Uterus (tissue), 4 donors: Measurements from ENCODE around the gene ARHGEF16. TPM values are rescaled to one million over a fixed set of nuclear protein-coding genes. Genes with fewer than 3 reads are reported as not detected.

Source experiments
- DNase-seq, 2 donors: peaks; one replicate each; pipeline ENCODE4 v3.0.0-alpha.2; 2019 to 2020
- H3K27ac ChIP-seq, 2 donors: fragments of 200-600 bp; sonication (generic); 1 replicate in 1 of 2; 2 replicates in 1 of 2; pipeline ENCODE4 v1.5.1; 2016 to 2018
- H3K27me3 ChIP-seq, 2 donors: fragments of 200-600 bp; sonication (generic); one replicate each; pipeline ENCODE4 v1.5.1; 2018 to 2019; ENCODE audit warnings: control low read depth in 1 of 2
- H3K36me3 ChIP-seq, 2 donors: fragments of 200-600 bp; sonication (generic); one replicate each; pipeline ENCODE4 v1.5.1; 2019; ENCODE audit warnings: control low read depth in 1 of 2
- H3K4me1 ChIP-seq, 2 donors: fragments of 200-600 bp; sonication (generic); one replicate each; pipeline ENCODE4 v1.5.1; 2018 to 2019; ENCODE audit warnings: control low read depth in 1 of 2
- H3K4me3 ChIP-seq, 2 donors: fragments of 200-600 bp; sonication (generic); 1 replicate in 1 of 2; 2 replicates in 1 of 2; pipeline ENCODE4 v1.5.1; 2018 to 2019; ENCODE audit warnings: mild to moderate bottlenecking in 1 of 2
- H3K9me3 ChIP-seq, 2 donors: fragments of 200-600 bp; sonication (generic); one replicate each; pipeline ENCODE4 v1.5.1; 2019; ENCODE audit warnings: control low read depth in 1 of 2
- POLR2A ChIP-seq, 2 donors: fragments of 450-650 bp; IDR thresholded peaks; one replicate each; pipeline ENCODE4 v1.6.1; 2016; ENCODE audit warnings: antibody characterized with exemption in 2 of 2, mild to moderate bottlenecking in 1 of 2, moderate library complexity in 1 of 2
- intact Hi-C: fragments of 100-400 bp; cut with DNase I; formaldehyde crosslinking; loops from one replicate; pipeline ENCODE4 v1.15.1; 2023; ENCODE audit warnings: low total_unique reads
- total RNA-seq, 4 donors: library from RNA; depleted of rRNA in 3 of 4; stranded (reverse); fragments of >200 nt in 3 of 4; gene quantifications; one replicate each; pipeline versions ENCODE4 v1.1.0 to v1.2.4, GENCODE V29; 2014 to 2023
- TF ChIP-seq, protein P1 (sequence below), 4 experiments: fragments of 200-600 bp in 2 of 4; fragments of 450-650 bp in 2 of 4; sonication (generic) in 2 of 4; IDR thresholded peaks; one replicate each; pipeline ENCODE4 v1.5.1; 2016 to 2019; ENCODE audit warnings: antibody characterized with exemption in 4 of 4, mild to moderate bottlenecking in 2 of 4, moderate library complexity in 1 of 4
- donor health status: DM: yes; HTN: yes; CAD: no.

ARHGEF16 gene
- total RNA-seq, 4 donors from 2014 or later, result 0.29 to 2.3 (median 1.2) TPM; not detected in 1

DNA sequence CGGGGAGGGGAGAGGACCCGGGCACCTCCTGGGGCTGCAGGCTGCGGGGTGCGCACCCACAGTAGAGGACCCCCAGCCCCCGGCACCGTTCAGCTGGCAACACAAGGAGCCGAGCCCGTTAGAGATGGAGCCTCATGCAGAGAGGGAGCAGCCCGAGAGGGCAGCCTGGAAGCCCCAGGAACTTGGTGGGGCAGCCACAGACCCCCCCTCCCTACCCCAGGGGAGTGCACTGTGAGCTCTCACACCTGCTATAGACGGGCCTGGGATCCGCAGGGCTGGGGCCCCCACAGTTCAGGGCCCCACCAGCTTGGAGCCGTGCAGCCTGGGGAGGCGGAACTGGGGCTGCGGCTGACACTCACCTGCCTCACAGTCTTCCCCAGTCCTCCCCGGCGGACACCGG lies 47.0 kb downstream of the ARHGEF16 start:
- Histone ChIP-seq H3K9me3 (no peaks in the 10 kb centered on the region), H3K27me3 (no peaks in the 10 kb centered on the region), H3K4me3 (no peak overlapping the region), H3K4me1 (no peaks in the 10 kb centered on the region), H3K36me3 (no peaks in the 10 kb centered on the region), H3K27ac (no peak overlapping the region)
- intact Hi-C loops, result no loop called here
- no peak for DNase-seq
- TF ChIP-seq, protein P1, sequence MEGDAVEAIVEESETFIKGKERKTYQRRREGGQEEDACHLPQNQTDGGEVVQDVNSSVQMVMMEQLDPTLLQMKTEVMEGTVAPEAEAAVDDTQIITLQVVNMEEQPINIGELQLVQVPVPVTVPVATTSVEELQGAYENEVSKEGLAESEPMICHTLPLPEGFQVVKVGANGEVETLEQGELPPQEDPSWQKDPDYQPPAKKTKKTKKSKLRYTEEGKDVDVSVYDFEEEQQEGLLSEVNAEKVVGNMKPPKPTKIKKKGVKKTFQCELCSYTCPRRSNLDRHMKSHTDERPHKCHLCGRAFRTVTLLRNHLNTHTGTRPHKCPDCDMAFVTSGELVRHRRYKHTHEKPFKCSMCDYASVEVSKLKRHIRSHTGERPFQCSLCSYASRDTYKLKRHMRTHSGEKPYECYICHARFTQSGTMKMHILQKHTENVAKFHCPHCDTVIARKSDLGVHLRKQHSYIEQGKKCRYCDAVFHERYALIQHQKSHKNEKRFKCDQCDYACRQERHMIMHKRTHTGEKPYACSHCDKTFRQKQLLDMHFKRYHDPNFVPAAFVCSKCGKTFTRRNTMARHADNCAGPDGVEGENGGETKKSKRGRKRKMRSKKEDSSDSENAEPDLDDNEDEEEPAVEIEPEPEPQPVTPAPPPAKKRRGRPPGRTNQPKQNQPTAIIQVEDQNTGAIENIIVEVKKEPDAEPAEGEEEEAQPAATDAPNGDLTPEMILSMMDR (IDR thresholded peaks at IDR 0.05), result no peak
- no peak for TF ChIP-seq POLR2A (IDR thresholded peaks at IDR 0.05)

DNA sequence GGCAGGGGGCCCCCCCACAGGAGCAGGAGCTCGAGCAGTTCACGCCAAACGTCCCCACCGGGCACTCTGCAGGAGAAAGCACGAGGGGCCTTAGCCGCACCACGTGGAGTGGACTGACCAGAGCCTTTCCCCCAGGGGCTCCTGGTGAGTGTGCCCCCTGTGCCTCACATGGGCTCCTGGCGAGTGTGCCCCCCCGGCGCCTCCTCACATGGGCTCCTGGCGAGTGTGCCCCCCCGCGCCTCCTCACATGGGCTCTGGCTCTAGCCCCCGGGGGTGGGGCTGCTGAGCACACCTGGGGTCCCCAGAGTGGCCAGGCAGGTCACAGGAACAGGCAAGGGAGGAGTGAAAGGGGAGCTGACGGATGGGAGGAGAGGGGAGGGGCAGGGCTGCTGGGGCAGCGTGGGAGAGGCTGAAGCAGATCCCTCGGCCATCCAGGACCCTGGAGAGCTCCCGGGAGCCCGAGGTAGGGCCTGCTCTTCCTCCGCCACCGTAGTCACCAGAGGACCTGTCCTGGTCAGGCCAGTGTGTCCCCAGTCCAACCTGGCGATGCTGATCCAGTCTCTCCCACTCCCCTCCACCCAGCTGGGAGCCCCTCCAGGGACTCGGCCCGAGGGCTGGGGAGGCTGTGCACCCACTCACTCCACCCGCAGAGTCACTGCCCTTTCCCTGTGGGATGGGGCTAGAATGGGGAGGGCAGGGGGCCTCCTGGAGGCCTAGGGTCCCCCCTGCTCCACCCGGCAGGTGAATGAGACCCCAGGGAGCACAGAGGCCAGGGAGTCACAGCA lies 47.6 kb downstream of the ARHGEF16 start:
- TF ChIP-seq, protein P1 (IDR thresholded peaks at IDR 0.05), result no peak
- TF ChIP-seq POLR2A (IDR thresholded peaks at IDR 0.05), result no peak
- DNase-seq, result peak in 1 of 2 donors; percentile 47
- H3K27ac ChIP-seq, result no peak overlapping the region
- intact Hi-C loops, result no loop called here
- H3K4me3 ChIP-seq, result no peak overlapping the region
- H3K27me3 ChIP-seq, result no peaks in the 10 kb centered on the region
- H3K9me3 ChIP-seq, result no peaks in the 10 kb centered on the region
- H3K36me3 ChIP-seq, result no peaks in the 10 kb centered on the region
- H3K4me1 ChIP-seq, result no peaks in the 10 kb centered on the region

DNA sequence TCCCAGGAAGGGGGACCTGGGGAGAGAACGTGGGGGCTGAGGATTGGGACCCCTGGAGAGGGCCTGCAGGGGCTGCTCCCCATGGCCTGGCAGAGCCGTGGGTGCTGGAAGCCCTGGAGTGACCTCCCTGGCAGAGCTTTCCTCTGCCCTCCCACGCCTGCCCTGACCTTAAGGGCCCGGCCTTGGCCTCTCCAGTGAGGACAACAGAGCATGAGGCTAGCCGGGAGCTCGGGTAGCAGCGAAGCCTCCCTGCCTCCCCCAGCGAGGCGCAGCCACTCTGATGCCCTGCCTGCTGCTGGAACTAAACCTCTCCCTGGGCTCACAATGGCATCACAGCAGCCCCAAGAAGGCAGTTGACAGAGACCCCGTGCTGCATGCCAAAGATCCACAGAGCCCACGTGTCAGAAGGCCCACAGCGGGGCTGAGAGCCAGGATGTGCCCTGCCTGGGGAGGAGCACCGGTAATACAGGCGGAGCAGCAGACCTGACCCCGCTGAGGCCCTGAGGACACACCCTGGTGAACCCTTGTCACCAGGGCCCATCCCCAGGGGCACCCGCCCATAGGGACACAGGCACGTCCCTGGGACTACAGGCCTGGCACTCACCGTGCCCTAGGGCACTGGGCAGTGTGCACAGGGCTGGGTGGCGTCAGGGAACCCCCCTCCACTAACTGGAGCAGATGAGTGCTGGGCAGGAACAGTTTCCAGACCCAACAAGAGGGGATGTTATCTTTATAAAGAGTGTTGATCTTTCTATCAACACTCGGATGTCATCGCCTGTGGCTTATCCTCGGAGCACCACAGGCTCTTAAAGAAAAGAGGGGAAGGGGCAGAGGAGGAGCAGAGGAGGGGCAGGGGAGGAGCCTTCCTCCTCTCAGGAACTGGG lies 48.4 kb downstream of the ARHGEF16 start:
- H3K4me1 ChIP-seq, result no peaks in the 10 kb centered on the region
- intact Hi-C loops, result no loop called here
- TF ChIP-seq, protein P1 (IDR thresholded peaks at IDR 0.05), result no peak
- TF ChIP-seq POLR2A (IDR thresholded peaks at IDR 0.05), result no peak

DNA sequence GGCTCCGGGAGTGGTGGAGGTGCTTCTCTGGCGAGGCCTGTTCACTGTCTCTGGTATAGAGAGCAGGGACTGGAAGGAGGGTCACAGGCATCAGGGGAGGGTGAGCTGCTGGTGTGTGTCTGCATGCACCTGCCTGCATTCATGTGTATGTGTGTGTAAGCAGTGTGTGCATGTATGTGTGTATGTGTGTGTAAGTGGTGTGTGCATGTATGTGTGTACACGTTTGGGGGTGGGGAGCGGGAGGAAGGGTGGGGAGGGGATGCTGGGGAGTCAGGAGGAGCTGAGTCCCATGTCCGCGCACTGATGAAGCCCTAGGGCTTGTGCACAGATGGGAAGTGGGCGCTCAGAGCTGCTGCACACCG lies 49.0 kb downstream of the ARHGEF16 start:
- Histone ChIP-seq H3K27me3 (no peaks in the 10 kb centered on the region), H3K4me3 (no peak overlapping the region), H3K27ac (peak overlapping the region in 1 of 2 donors; percentile 68), H3K36me3 (no peaks in the 10 kb centered on the region), H3K4me1 (no peaks in the 10 kb centered on the region), H3K9me3 (no peaks in the 10 kb centered on the region)
- no peak for DNase-seq
- no peak for TF ChIP-seq POLR2A (IDR thresholded peaks at IDR 0.05)
- TF ChIP-seq, protein P1 (IDR thresholded peaks at IDR 0.05), result no peak
- intact Hi-C loops, result no loop called here

More for the DNA sequence above, 48.4 kb downstream of the ARHGEF16 start:
- no peak overlapping the region for H3K4me3 ChIP-seq
- H3K27me3 ChIP-seq, result no peaks in the 10 kb centered on the region
- H3K27ac ChIP-seq, result no peak overlapping the region
- H3K9me3 ChIP-seq, result no peaks in the 10 kb centered on the region
- DNase-seq, result no peak
- no peaks in the 10 kb centered on the region for H3K36me3 ChIP-seq
